Ovary (tissue), 3 donors: ENCODE measurements around the gene ZFYVE9.

Experiments
- CTCF ChIP-seq, 3 donors: fragments of 450-650 bp in 2 of 3; fragments of 200-600 bp in 1 of 3; IDR thresholded peaks; one replicate each; pipeline versions ENCODE4 v1.5.1 to v1.8.0; 2016 to 2022; ENCODE audit warnings: antibody characterized with exemption in 3 of 3, mild to moderate bottlenecking in 1 of 3
- EP300 ChIP-seq: sonication (generic); formaldehyde crosslinking; IDR thresholded peaks from one replicate; pipeline ENCODE4 v1.6.1; 2017; ENCODE audit warnings: antibody characterized with exemption
- POLR2A ChIP-seq: fragments of 450-650 bp; IDR thresholded peaks from one replicate; pipeline ENCODE4 v1.6.1; 2017; ENCODE audit warnings: antibody characterized with exemption, mild to moderate bottlenecking, moderate library complexity
- donor health status: DM: no; HTN: no; CAD: no.

- TF ChIP-seq CTCF (IDR thresholded peaks at IDR 0.05): no peak
- no peak for TF ChIP-seq EP300
- no peak for TF ChIP-seq POLR2A
Measured at GRCh38 chr1:52238474-52238873, 96.6 kb downstream of the ZFYVE9 start.
